CD4-positive, alpha-beta T cell treated with Interleukin-2 at 100 ng/mL for 4 hours (primary cell): ENCODE measurements around the gene TTF2.
"Not testable (repeated sequence)": the region's sequence is repeated elsewhere in the genome, so short reads cannot be mapped to it uniquely, and the experiment has no call there.

Experiments
- DNase-seq: peaks from one replicate; pipeline ENCODE4 v3.0.0-alpha.2; 2020; ENCODE audit warnings: low spot score

TTF2 gene

GRCh38 chr1:117093870-117094621 lies 33.9 kb downstream of the TTF2 start:
- DNase-seq = peak; percentile 39

GRCh38 chr1:117094841-117095604 lies 34.9 kb downstream of the TTF2 start:
- no peak for DNase-seq

- DNase-seq = no peak
These were observed 36.9 kb downstream of the TTF2 start for GRCh38 chr1:117096951-117097408.

- DNase-seq = no peak
These were observed 37.3 kb downstream of the TTF2 start for GRCh38 chr1:117097443-117097842.

GRCh38 chr1:117098287-117098890 lies 38.3 kb downstream of the TTF2 start:
- no peak for DNase-seq

- no peak for DNase-seq
These were observed 41.2 kb downstream of the TTF2 start for GRCh38 chr1:117101334-117101733.

GRCh38 chr1:117101858-117102257 lies 41.7 kb downstream of the TTF2 start:
- not testable (repeated sequence) for DNase-seq

- no peak for DNase-seq
These were observed 44.9 kb downstream of the TTF2 start for GRCh38 chr1:117104986-117105385.

GRCh38 chr1:117105722-117106121 lies 45.6 kb downstream of the TTF2 start:
- no peak for DNase-seq

GRCh38 chr1:117106478-117106877 lies 46.4 kb downstream of the TTF2 start:
- no peak for DNase-seq

- DNase-seq = no peak
These were observed 47.2 kb downstream of the TTF2 start for GRCh38 chr1:117107364-117107763.

GRCh38 chr1:117110774-117111173 lies 50.6 kb downstream of the TTF2 start:
- DNase-seq = peak; percentile 17

GRCh38 chr1:117112047-117112717 lies 52.1 kb downstream of the TTF2 start:
- no peak for DNase-seq

- DNase-seq = no peak
These were observed 53.1 kb downstream of the TTF2 start for GRCh38 chr1:117113199-117113598.

GRCh38 chr1:117114877-117115276 lies 54.8 kb downstream of the TTF2 start:
- peak; percentile 6 for DNase-seq

- DNase-seq = no peak
These were observed 56.1 kb downstream of the TTF2 start for GRCh38 chr1:117116090-117116783.

GRCh38 chr1:117116784-117117130 lies 56.6 kb downstream of the TTF2 start:
- no peak for DNase-seq

GRCh38 chr1:117117697-117118096 lies 57.6 kb downstream of the TTF2 start:
- DNase-seq = no peak

- DNase-seq = no peak
These were observed 58.0 kb downstream of the TTF2 start for GRCh38 chr1:117118137-117118536.

- DNase-seq = not testable (repeated sequence)
These were observed 59.0 kb downstream of the TTF2 start for GRCh38 chr1:117119144-117119543.

GRCh38 chr1:117120774-117121588 lies 60.9 kb downstream of the TTF2 start:
- no peak for DNase-seq
